SK-N-SH (cell line): ENCODE data around the gene DCAF12L1. TPM values are rescaled to one million over a fixed set of nuclear protein-coding genes. Genes with fewer than 3 reads are reported as not detected.

ENCODE experiments used
- CTCF ChIA-PET: fragments of 300-600, 350-600 bp; formaldehyde crosslinking; extraction: SDS; loops from one replicate; lab custom pipeline; 2021; lab: Yijun Ruan, JAX
- POLR2A ChIA-PET: fragments of 350-600 bp; sonication (Branson Sonifier 250); formaldehyde crosslinking; extraction: SDS; loops from one replicate; lab custom pipeline; 2020; ENCODE audit warnings: antibody characterized with exemption, inconsistent platforms; lab: Yijun Ruan, JAX
- DNase-seq: peaks from one replicate; pipeline ENCODE4 v3.0.0; 2012
- H2AFZ ChIP-seq: fragments of 200-600 bp; sonication (generic); 2 replicates; pipeline ENCODE4 v1.8.1; 2016; ENCODE audit warnings: antibody characterized with exemption, mild to moderate bottlenecking, low read depth
- H3F3A ChIP-seq: fragments of 200-600 bp; sonication (generic); replicated peaks from 2 replicates; pipeline ENCODE3; 2016; ENCODE audit warnings: antibody characterized with exemption, mild to moderate bottlenecking; ENCODE audit not compliant: insufficient read depth
- H3K27ac ChIP-seq, 2 experiments: fragments of 200-500 bp in 1 of 2; fragments of 200-600 bp in 1 of 2; sonication (Bioruptor generic) in 1 of 2; sonication (generic), shearing (Covaris generic) in 1 of 2; 2 replicates each; pipeline versions ENCODE4 v1.5.1 to v1.6.1; 2014 to 2016; ENCODE audit warnings: low read depth in 2 of 2, inconsistent platforms in 1 of 2, low read length in 1 of 2, mild to moderate bottlenecking in 1 of 2, mixed read lengths in 1 of 2
- H3K27me3 ChIP-seq: fragments of 200-600 bp; sonication (generic), shearing (Covaris generic); 2 replicates; pipeline ENCODE4 v1.6.1; 2016; ENCODE audit warnings: mixed run types; ENCODE audit not compliant: insufficient read depth
- H3K36me3 ChIP-seq, 2 experiments: fragments of 200-500 bp in 1 of 2; fragments of 200-600 bp in 1 of 2; sonication (Bioruptor generic) in 1 of 2; sonication (generic) in 1 of 2; replicated peaks in 1 of 2; 2 replicates each; pipeline versions ENCODE3 to v1.5.1; 2014 to 2016; ENCODE audit warnings: low read length in 1 of 2, mild to moderate bottlenecking in 1 of 2; ENCODE audit not compliant: insufficient read depth in 2 of 2, control insufficient read depth in 1 of 2
- H3K4me1 ChIP-seq, 2 experiments: fragments of 200-500 bp in 1 of 2; fragments of 200-600 bp in 1 of 2; sonication (Bioruptor generic) in 1 of 2; sonication (generic), shearing (Covaris generic) in 1 of 2; 2 replicates each; pipeline versions ENCODE4 v1.5.1 to v1.6.1; 2014 to 2016; ENCODE audit warnings: low read depth in 1 of 2, low read length in 1 of 2, mixed run types in 1 of 2; ENCODE audit not compliant: insufficient read depth in 2 of 2, control insufficient read depth in 1 of 2
- H3K4me2 ChIP-seq: fragments of 200-600 bp; sonication (generic), shearing (Covaris generic); 2 replicates; pipeline ENCODE4 v1.6.1; 2017; ENCODE audit warnings: mixed run types
- H3K4me3 ChIP-seq, 2 experiments: fragments of 200-500 bp in 1 of 2; fragments of 200-600 bp in 1 of 2; sonication (Bioruptor generic) in 1 of 2; sonication (generic), shearing (Covaris generic) in 1 of 2; 2 replicates each; pipeline versions ENCODE4 v1.5.1 to v1.8.1; 2014 to 2016; ENCODE audit warnings: low read depth in 2 of 2, inconsistent platforms in 1 of 2, low read length in 1 of 2, mild to moderate bottlenecking in 1 of 2, mixed read lengths in 1 of 2, moderate library complexity in 1 of 2
- H3K79me2 ChIP-seq: fragments of 200-600 bp; sonication (generic); 2 replicates; pipeline ENCODE4 v1.8.1; 2017; ENCODE audit warnings: mild to moderate bottlenecking; ENCODE audit not compliant: insufficient read depth
- H3K9ac ChIP-seq: fragments of 200-600 bp; sonication (generic); 2 replicates; pipeline ENCODE4 v1.6.1; 2017; ENCODE audit warnings: mixed run types
- H3K9me2 ChIP-seq: fragments of 200-600 bp; sonication (generic); 2 replicates; pipeline ENCODE4 v1.6.1; 2017; ENCODE audit warnings: mixed run types
- H3K9me3 ChIP-seq: fragments of 200-600 bp; sonication (generic); 2 replicates; pipeline ENCODE4 v1.6.1; 2017; ENCODE audit warnings: mixed run types, mild to moderate bottlenecking, moderate library complexity
- H4K20me1 ChIP-seq: fragments of 200-600 bp; sonication (generic); 2 replicates; pipeline ENCODE4 v1.6.1; 2017; ENCODE audit warnings: mild to moderate bottlenecking, mixed run types; ENCODE audit not compliant: insufficient read depth
- EP300 ChIP-seq, 2 experiments: IDR thresholded peaks; 2 replicates each; pipeline versions ENCODE4 v1.4.0 to v1.6.1; 2012; ENCODE audit warnings: borderline replicate concordance in 1 of 2, low read depth in 1 of 2, low read length in 1 of 2
- FOSL2 ChIP-seq: IDR thresholded peaks from 2 replicates; pipeline ENCODE4 v1.4.0; 2012; ENCODE audit warnings: low read depth, mild to moderate bottlenecking, moderate library complexity, borderline replicate concordance
- GABPA ChIP-seq: IDR thresholded peaks from 2 replicates; pipeline ENCODE4 v1.4.0; 2012; ENCODE audit warnings: low read depth, mild to moderate bottlenecking
- IRF3 ChIP-seq: fragments of 150-350 bp; IDR thresholded peaks from 2 replicates; pipeline ENCODE4 v1.6.1; 2016; ENCODE audit warnings: mild to moderate bottlenecking, low read depth, low read length
- MXI1 ChIP-seq: IDR thresholded peaks from 2 replicates; pipeline ENCODE4 v1.6.1; 2012; ENCODE audit warnings: mild to moderate bottlenecking, low read depth, low read length, improper control_type of control experiment
- NFIC ChIP-seq: IDR thresholded peaks from 2 replicates; pipeline ENCODE4 v1.4.0; 2012; ENCODE audit warnings: borderline replicate concordance
- NRF1 ChIP-seq: IDR thresholded peaks from 2 replicates; pipeline ENCODE4 v1.6.1; 2012; ENCODE audit warnings: low read depth, mild to moderate bottlenecking, low read length
- PBX3 ChIP-seq: IDR thresholded peaks from 2 replicates; pipeline ENCODE4; 2012
- RCOR1 ChIP-seq: fragments of 150-350 bp; IDR thresholded peaks from 2 replicates; pipeline ENCODE4 v1.6.1; 2017; ENCODE audit warnings: antibody characterized with exemption, low read length
- REST ChIP-seq: IDR thresholded peaks from 2 replicates; pipeline ENCODE4 v1.6.1; 2012; ENCODE audit warnings: mild to moderate bottlenecking, low read depth, low read length, moderate library complexity
- RXRA ChIP-seq: IDR thresholded peaks from 2 replicates; pipeline ENCODE4 v1.4.0; 2012; ENCODE audit warnings: low read depth, mild to moderate bottlenecking, borderline replicate concordance
- SIN3A ChIP-seq: IDR thresholded peaks from 2 replicates; pipeline ENCODE4 v1.6.1; 2012; ENCODE audit warnings: low read depth, mild to moderate bottlenecking, low read length, moderate library complexity, borderline replicate concordance
- TAF1 ChIP-seq: IDR thresholded peaks from 2 replicates; pipeline ENCODE4 v1.6.1; 2012; ENCODE audit warnings: low read depth, mild to moderate bottlenecking, low read length, moderate library complexity, borderline replicate concordance
- USF2 ChIP-seq: fragments of 150-350 bp; IDR thresholded peaks from 2 replicates; pipeline ENCODE4 v1.6.1; 2017; ENCODE audit warnings: antibody characterized with exemption, low read length, low read depth, borderline replicate concordance
- ZBTB33 ChIP-seq: IDR thresholded peaks from 2 replicates; pipeline ENCODE4 v1.4.0; 2012; ENCODE audit warnings: low read depth, borderline replicate concordance
- WGBS: methylation state at CpG from one replicate; pipeline ENCODE4 v1.1.6; 2017; ENCODE audit warnings: low lambda C conversion rate; 5-methylcytosine and 5-hydroxymethylcytosine counted together
- polyA plus RNA-seq, 3 experiments: library from polyadenylated mRNA; depleted of rRNA; stranded (reverse); fragments of >200 nt; gene quantifications; 2 replicates each; pipeline ENCODE4 v1.2.3, GENCODE V29; 2012

The DCAF12L1 gene
- not detected in 2 replicates for polyA plus RNA-seq (2012; rRNA removed)
- not detected in 2 replicates for polyA plus RNA-seq (2012; cell fraction: cytosol; rRNA removed)
- not detected in 2 replicates for polyA plus RNA-seq (2012; cell fraction: nucleus; rRNA removed)

GRCh38 chrX:126552313-126553022, at the start of gene DCAF12L1:
DCAF12L1 (minus strand) TSS chrX:126552814; CDS start chrX:126552608, 206 bp downstream.
- Histone ChIP-seq H3K9ac (no peak within 1 kb of the TSS), H3K4me3 (no peak within 1 kb of the TSS), H3F3A (no peaks in the 10 kb centered on the region), H3K27ac (no peak within 1 kb of the TSS), H3K27me3 (no peaks in the 10 kb centered on the region), H2AFZ (no peak within 1 kb of the TSS), H3K4me1 (no peaks in the 10 kb centered on the region), H3K9me3 (no peaks in the 10 kb centered on the region), H4K20me1 (no peaks in the 10 kb centered on the region), H3K79me2 (no peaks in the 10 kb centered on the region), H3K4me2 (no peak within 1 kb of the TSS), H3K9me2 (no peaks in the 10 kb centered on the region), H3K36me3 (no peaks in the 10 kb centered on the region)
- 48% methylated on average over 54 of the region's 83 CpGs for WGBS
- no peak for DNase-seq
- ChIA-PET POLR2A (no interaction called here), CTCF (no interaction called here)
- TF ChIP-seq NFIC (no peak), NRF1 (no peak), GABPA (no peak), ZBTB33 (no peak), SIN3A (no peak), IRF3 (no peak), FOSL2 (no peak), RXRA (no peak), USF2 (no peak), TAF1 (no peak), REST (no peak), MXI1 (no peak), EP300 (IDR thresholded peaks at IDR 0.05; ENCODE audit: borderline replicate concordance in 1 of 2, low read depth in 1 of 2, low read length in 1 of 2) (no peak), RCOR1 (no peak), PBX3 (no peak)
